HG03565 (cell line): ENCODE measurements around the gene MYL11.
"Not testable (repeated sequence)": the region's sequence is repeated elsewhere in the genome, so short reads cannot be mapped to it uniquely, and the experiment has no call there.

ENCODE experiments used
- ATAC-seq: cut with Tn5 transposase; IDR thresholded peaks from one replicate; pipeline ENCODE4 v1.9.1; 2021; ENCODE audit warnings: mild to moderate bottlenecking, moderate library complexity; ENCODE audit not compliant: unreplicated experiment

Gene MYL11

GRCh38 chr16:30395155-30395991, 20.8 kb downstream of the MYL11 start, which contains the start of gene ZNF48:
TSS of gene ZNF48 (plus strand) at chr16:30395420. CDS start at chr16:30395795, 375 bp downstream.
- ATAC-seq: peak; percentile 54

- peak; percentile 10 for ATAC-seq
Observed at GRCh38 chr16:30395992-30396585, 21.5 kb downstream of the MYL11 start.

GRCh38 chr16:30396627-30397026, 22.0 kb downstream of the MYL11 start:
- ATAC-seq: not testable (repeated sequence)

- ATAC-seq: no peak
Observed at GRCh38 chr16:30397056-30397455, 22.5 kb downstream of the MYL11 start.

GRCh38 chr16:30397776-30398660, 23.4 kb downstream of the MYL11 start:
- no peak for ATAC-seq

GRCh38 chr16:30398661-30399434, 24.2 kb downstream of the MYL11 start:
- ATAC-seq: no peak

GRCh38 chr16:30399435-30400186, 25.0 kb downstream of the MYL11 start:
- no peak for ATAC-seq

- ATAC-seq: no peak
Observed at GRCh38 chr16:30401768-30402425, 27.3 kb downstream of the MYL11 start.

- no peak for ATAC-seq
Observed at GRCh38 chr16:30406795-30407101, 32.1 kb downstream of the MYL11 start.

- peak; percentile 64 for ATAC-seq
Observed at GRCh38 chr16:30407102-30407803, 32.7 kb downstream of the MYL11 start, which contains the start of gene ZNF771. TSS of gene ZNF771 (plus strand) at chr16:30407606. CDS start at chr16:30408054, 448 bp downstream.

GRCh38 chr16:30407804-30408534, 33.4 kb downstream of the MYL11 start:
- ATAC-seq: no peak

GRCh38 chr16:30409125-30410060, 34.8 kb downstream of the MYL11 start:
- no peak for ATAC-seq

- no peak for ATAC-seq
Observed at GRCh38 chr16:30413112-30413806, 38.7 kb downstream of the MYL11 start.

GRCh38 chr16:30414159-30414558, 39.6 kb downstream of the MYL11 start:
- no peak for ATAC-seq

- ATAC-seq: no peak
Observed at GRCh38 chr16:30416047-30416603, 41.5 kb downstream of the MYL11 start.
